ENCODE data around the gene TAS2R16.
"Not testable (repeated sequence)": the region's sequence is repeated elsewhere in the genome, so short reads cannot be mapped to it uniquely, and the experiment has no call there.

TAS2R16 gene

DNA sequence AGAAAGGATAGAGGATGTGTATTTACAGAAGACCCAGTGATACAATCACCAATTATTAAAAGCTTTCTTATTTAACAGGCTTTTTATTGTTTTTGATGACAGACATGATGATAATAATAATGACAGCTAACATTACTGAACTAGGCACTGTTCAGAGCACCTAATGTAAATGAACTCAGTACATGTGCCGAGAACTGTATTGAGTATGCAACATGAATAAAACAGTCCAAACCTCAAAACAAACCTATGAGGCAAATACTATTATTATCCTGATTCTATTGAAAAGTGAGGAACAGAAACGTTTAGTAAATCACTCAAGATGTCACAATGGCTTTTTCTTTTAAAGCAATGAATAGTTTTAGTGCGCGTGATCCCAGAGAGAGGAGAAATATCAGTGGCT is 27.1 kb downstream of the TAS2R16 start:
- TF ChIP-seq TOX (CRISPR knock-in tag; IDR thresholded peaks at IDR 0.05; ENCODE audit: borderline replicate concordance) (no peak), ZNF8 (CRISPR knock-in tag; IDR thresholded peaks at IDR 0.05) (no peak), ZC3H10 (CRISPR knock-in tag; IDR thresholded peaks at IDR 0.05) (no peak), ZNF565 (CRISPR knock-in tag; conservative IDR thresholded peaks at IDR 0.05; ENCODE audit: low read depth) (no peak)
- no peak for ATAC-seq

- TF ChIP-seq CSDC2 (CRISPR knock-in tag; IDR thresholded peaks at IDR 0.05) (no peak), ZNF70 (CRISPR knock-in tag; IDR thresholded peaks at IDR 0.05) (no peak), ZC3H10 (CRISPR knock-in tag; IDR thresholded peaks at IDR 0.05) (no peak), ZFP3 (CRISPR knock-in tag; IDR thresholded peaks at IDR 0.05) (no peak), ARNTL (CRISPR knock-in tag; IDR thresholded peaks at IDR 0.05; ENCODE audit: borderline replicate concordance, low read depth) (no peak), ZNF565 (CRISPR knock-in tag; conservative IDR thresholded peaks at IDR 0.05; ENCODE audit: low read depth) (no peak), PPARA (CRISPR knock-in tag; IDR thresholded peaks at IDR 0.05; ENCODE audit: borderline replicate concordance) (no peak), CREB5 (CRISPR knock-in tag; IDR thresholded peaks at IDR 0.05; ENCODE audit: low read depth) (no peak), PATZ1 (CRISPR knock-in tag; IDR thresholded peaks at IDR 0.05; ENCODE audit: borderline replicate concordance) (no peak), ESRRG (CRISPR knock-in tag; IDR thresholded peaks at IDR 0.05) (no peak), TOX (CRISPR knock-in tag; IDR thresholded peaks at IDR 0.05; ENCODE audit: borderline replicate concordance) (no peak), TCF4 (CRISPR knock-in tag; IDR thresholded peaks at IDR 0.05; ENCODE audit: borderline replicate concordance) (no peak), ZNF8 (CRISPR knock-in tag; IDR thresholded peaks at IDR 0.05) (no peak), OSR1 (CRISPR knock-in tag; IDR thresholded peaks at IDR 0.05) (no peak), POU6F1 (CRISPR knock-in tag; IDR thresholded peaks at IDR 0.05; ENCODE audit: borderline replicate concordance, low read depth) (no peak), ZFP30 (CRISPR knock-in tag; IDR thresholded peaks at IDR 0.05) (no peak), GLIS3 (CRISPR knock-in tag; IDR thresholded peaks at IDR 0.05) (no peak), ISL1 (CRISPR knock-in tag; IDR thresholded peaks at IDR 0.05) (no peak)
- TF ChIP-seq, protein P1, sequence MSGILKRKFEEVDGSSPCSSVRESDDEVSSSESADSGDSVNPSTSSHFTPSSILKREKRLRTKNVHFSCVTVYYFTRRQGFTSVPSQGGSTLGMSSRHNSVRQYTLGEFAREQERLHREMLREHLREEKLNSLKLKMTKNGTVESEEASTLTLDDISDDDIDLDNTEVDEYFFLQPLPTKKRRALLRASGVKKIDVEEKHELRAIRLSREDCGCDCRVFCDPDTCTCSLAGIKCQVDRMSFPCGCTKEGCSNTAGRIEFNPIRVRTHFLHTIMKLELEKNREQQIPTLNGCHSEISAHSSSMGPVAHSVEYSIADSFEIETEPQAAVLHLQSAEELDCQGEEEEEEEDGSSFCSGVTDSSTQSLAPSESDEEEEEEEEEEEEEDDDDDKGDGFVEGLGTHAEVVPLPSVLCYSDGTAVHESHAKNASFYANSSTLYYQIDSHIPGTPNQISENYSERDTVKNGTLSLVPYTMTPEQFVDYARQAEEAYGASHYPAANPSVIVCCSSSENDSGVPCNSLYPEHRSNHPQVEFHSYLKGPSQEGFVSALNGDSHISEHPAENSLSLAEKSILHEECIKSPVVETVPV (CRISPR knock-in tag; IDR thresholded peaks at IDR 0.05), result no peak
- TF ChIP-seq, protein P2, sequence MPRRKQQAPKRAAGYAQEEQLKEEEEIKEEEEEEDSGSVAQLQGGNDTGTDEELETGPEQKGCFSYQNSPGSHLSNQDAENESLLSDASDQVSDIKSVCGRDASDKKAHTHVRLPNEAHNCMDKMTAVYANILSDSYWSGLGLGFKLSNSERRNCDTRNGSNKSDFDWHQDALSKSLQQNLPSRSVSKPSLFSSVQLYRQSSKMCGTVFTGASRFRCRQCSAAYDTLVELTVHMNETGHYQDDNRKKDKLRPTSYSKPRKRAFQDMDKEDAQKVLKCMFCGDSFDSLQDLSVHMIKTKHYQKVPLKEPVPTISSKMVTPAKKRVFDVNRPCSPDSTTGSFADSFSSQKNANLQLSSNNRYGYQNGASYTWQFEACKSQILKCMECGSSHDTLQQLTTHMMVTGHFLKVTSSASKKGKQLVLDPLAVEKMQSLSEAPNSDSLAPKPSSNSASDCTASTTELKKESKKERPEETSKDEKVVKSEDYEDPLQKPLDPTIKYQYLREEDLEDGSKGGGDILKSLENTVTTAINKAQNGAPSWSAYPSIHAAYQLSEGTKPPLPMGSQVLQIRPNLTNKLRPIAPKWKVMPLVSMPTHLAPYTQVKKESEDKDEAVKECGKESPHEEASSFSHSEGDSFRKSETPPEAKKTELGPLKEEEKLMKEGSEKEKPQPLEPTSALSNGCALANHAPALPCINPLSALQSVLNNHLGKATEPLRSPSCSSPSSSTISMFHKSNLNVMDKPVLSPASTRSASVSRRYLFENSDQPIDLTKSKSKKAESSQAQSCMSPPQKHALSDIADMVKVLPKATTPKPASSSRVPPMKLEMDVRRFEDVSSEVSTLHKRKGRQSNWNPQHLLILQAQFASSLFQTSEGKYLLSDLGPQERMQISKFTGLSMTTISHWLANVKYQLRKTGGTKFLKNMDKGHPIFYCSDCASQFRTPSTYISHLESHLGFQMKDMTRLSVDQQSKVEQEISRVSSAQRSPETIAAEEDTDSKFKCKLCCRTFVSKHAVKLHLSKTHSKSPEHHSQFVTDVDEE (CRISPR knock-in tag; IDR thresholded peaks at IDR 0.05), result no peak
- no peak for ATAC-seq
These were observed 30.2 kb downstream of the TAS2R16 start for GRCh38 chr7:122965306-122965705.

DNA sequence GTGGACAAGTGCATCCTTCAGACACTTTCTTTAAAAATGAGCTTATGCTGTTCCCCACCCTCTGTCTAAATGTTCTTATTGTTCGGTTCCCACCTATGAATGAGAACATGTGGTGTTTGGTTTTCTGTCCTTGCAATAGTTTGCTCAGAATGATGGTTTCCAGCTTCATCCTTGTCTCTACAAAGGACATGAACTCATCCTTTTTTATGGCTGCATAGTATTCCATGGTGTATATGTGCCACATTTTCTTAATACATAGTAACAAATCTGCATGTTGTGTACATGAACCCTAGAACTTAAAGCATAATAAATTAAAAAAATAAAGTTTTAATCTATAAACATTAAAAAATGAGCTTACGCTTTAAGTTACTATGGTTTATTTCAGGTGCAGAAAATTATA is 41.8 kb downstream of the TAS2R16 start:
- ATAC-seq, result not testable (repeated sequence)

GRCh38 chr7:122951006-122951405 is 44.5 kb downstream of the TAS2R16 start:
- TF ChIP-seq BACH2 (CRISPR knock-in tag; IDR thresholded peaks at IDR 0.05; ENCODE audit: borderline replicate concordance) (no peak), CSDC2 (CRISPR knock-in tag; IDR thresholded peaks at IDR 0.05) (no peak), ISL1 (CRISPR knock-in tag; IDR thresholded peaks at IDR 0.05) (no peak), ZNF8 (CRISPR knock-in tag; IDR thresholded peaks at IDR 0.05) (no peak), GLIS3 (CRISPR knock-in tag; IDR thresholded peaks at IDR 0.05) (no peak), ZNF70 (CRISPR knock-in tag; IDR thresholded peaks at IDR 0.05) (no peak), TOX (CRISPR knock-in tag; IDR thresholded peaks at IDR 0.05; ENCODE audit: borderline replicate concordance) (no peak), SNAI2 (CRISPR knock-in tag; IDR thresholded peaks at IDR 0.05) (no peak), ZNF565 (CRISPR knock-in tag; conservative IDR thresholded peaks at IDR 0.05; ENCODE audit: low read depth) (no peak), RARB (CRISPR knock-in tag; IDR thresholded peaks at IDR 0.05) (no peak), ESRRG (CRISPR knock-in tag; IDR thresholded peaks at IDR 0.05) (no peak), PPARA (CRISPR knock-in tag; IDR thresholded peaks at IDR 0.05; ENCODE audit: borderline replicate concordance) (no peak), ZFP3 (CRISPR knock-in tag; IDR thresholded peaks at IDR 0.05) (no peak), TCF4 (CRISPR knock-in tag; IDR thresholded peaks at IDR 0.05; ENCODE audit: borderline replicate concordance) (no peak)
- TF ChIP-seq, protein P1 (CRISPR knock-in tag; IDR thresholded peaks at IDR 0.05), result no peak
- no peak for ATAC-seq
